ENCODE results near the gene UCP1. TPM values are rescaled to one million over a fixed set of nuclear protein-coding genes. Genes with fewer than 3 reads are reported as not detected.

UCP1 gene
- total RNA-seq, 4 donors from 2014 or later: not detected

DNA sequence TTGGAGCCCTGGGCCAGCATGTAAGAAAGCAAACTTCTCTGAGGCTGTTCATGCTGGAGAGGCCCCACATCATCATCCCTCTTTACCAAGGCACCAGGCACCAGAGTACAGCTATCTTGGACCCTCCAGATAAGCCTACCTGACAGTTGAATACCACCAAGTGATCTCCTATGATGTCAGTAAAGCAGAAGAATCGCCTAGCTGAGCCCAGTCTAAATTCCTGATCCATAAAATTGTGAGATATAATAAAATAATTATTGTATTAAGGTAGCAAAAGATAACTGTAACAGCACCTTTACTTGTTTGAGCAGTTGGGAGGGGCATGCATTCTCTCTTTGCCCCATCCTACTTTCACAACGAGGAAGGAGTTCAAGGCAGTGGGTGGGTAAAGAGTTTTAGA is 2.9 kb upstream of the UCP1 start:
- 89% methylated on average over 2 of the region's 2 CpGs for WGBS, 2 donors
- intact Hi-C loops (cut with DNase I; ENCODE audit: low total_unique reads): no loop called here
- no peak for DNase-seq (ENCODE audit: low spot score in 2 of 2)
- no peak overlapping the region for H3K4me3 ChIP-seq (ENCODE audit: low read depth, poor library complexity, severe bottlenecking)
- TF ChIP-seq, protein P1, sequence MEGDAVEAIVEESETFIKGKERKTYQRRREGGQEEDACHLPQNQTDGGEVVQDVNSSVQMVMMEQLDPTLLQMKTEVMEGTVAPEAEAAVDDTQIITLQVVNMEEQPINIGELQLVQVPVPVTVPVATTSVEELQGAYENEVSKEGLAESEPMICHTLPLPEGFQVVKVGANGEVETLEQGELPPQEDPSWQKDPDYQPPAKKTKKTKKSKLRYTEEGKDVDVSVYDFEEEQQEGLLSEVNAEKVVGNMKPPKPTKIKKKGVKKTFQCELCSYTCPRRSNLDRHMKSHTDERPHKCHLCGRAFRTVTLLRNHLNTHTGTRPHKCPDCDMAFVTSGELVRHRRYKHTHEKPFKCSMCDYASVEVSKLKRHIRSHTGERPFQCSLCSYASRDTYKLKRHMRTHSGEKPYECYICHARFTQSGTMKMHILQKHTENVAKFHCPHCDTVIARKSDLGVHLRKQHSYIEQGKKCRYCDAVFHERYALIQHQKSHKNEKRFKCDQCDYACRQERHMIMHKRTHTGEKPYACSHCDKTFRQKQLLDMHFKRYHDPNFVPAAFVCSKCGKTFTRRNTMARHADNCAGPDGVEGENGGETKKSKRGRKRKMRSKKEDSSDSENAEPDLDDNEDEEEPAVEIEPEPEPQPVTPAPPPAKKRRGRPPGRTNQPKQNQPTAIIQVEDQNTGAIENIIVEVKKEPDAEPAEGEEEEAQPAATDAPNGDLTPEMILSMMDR (IDR thresholded peaks at IDR 0.05): no peak
- no peak for TF ChIP-seq POLR2A (IDR thresholded peaks at IDR 0.05)

- 60 to 62% methylated on average over 7 of the region's 7 CpGs for WGBS, 2 donors
- no peak overlapping the region for H3K4me3 ChIP-seq (ENCODE audit: low read depth, poor library complexity, severe bottlenecking)
- TF ChIP-seq POLR2A (IDR thresholded peaks at IDR 0.05): no peak
- TF ChIP-seq, protein P1 (IDR thresholded peaks at IDR 0.05): no peak
- intact Hi-C loops (cut with DNase I; ENCODE audit: low total_unique reads): no loop called here
- no peak for DNase-seq (ENCODE audit: low spot score in 2 of 2)
These were observed 512 bp upstream of the UCP1 start for GRCh38 chr4:140569307-140569638.

DNA sequence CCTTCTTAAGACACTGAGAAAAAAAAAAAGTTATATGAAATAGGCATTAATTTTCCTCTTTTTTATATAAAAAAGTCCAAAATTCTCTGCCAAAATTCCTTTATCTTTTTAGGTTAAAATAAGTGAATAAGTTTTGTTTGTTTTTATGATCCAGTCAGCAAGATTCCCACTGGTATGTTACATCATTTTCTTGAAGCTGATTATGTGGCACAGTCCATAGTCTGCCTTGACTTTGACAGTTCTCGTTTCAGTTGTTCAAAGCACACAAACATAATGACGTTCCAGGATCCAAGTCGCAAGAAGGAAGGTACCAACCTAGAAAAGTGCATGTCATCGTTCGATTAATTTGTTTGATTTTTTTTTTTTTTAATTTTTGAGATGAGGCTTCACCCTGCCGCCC is 9.1 kb downstream of the UCP1 start:
- no peak for DNase-seq (ENCODE audit: low spot score in 2 of 2)
- no peak for TF ChIP-seq POLR2A (IDR thresholded peaks at IDR 0.05)
- TF ChIP-seq, protein P1 (IDR thresholded peaks at IDR 0.05): no peak
- H3K4me3 ChIP-seq (ENCODE audit: low read depth, poor library complexity, severe bottlenecking): no peak overlapping the region
- intact Hi-C loops (cut with DNase I; ENCODE audit: low total_unique reads): no loop called here
- WGBS, 2 donors: 87 to 90% methylated on average over 6 of the region's 6 CpGs

DNA sequence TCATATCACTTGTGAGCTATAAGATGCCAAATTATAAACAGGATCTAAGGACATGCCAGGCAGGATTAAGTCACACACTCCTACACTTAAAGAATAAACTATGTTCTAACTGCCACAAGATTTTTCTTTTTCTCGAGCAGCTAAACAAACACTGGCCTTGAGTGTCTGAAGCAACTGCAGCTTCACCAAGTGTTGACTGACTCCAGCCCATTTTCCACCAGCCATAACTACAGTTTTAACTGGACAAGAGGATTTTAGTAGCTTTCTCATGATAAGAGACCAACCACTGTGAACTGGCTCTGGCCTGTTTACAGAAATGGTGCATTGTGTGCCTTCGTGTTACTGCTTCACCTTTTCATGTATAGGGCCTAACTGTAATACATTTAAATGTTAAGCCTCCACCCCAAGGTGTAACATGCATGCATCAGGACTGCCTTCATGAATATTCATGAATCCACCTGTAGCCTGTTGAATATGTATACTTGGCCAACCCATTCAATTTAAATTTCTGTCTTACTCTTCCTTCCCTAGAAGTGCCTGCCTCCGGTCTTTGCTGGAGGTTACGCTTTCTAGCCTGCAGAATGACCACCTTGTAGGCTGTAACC is 10.8 kb downstream of the UCP1 start:
- WGBS, 2 donors: 85 to 90% methylated on average over 4 of the region's 4 CpGs
- no peak overlapping the region for H3K4me3 ChIP-seq (ENCODE audit: low read depth, poor library complexity, severe bottlenecking)
- no peak for TF ChIP-seq POLR2A (IDR thresholded peaks at IDR 0.05)
- TF ChIP-seq, protein P1 (IDR thresholded peaks at IDR 0.05): no peak
- no peak for DNase-seq (ENCODE audit: low spot score in 2 of 2)
- intact Hi-C loops (cut with DNase I; ENCODE audit: low total_unique reads): no loop called here

DNA sequence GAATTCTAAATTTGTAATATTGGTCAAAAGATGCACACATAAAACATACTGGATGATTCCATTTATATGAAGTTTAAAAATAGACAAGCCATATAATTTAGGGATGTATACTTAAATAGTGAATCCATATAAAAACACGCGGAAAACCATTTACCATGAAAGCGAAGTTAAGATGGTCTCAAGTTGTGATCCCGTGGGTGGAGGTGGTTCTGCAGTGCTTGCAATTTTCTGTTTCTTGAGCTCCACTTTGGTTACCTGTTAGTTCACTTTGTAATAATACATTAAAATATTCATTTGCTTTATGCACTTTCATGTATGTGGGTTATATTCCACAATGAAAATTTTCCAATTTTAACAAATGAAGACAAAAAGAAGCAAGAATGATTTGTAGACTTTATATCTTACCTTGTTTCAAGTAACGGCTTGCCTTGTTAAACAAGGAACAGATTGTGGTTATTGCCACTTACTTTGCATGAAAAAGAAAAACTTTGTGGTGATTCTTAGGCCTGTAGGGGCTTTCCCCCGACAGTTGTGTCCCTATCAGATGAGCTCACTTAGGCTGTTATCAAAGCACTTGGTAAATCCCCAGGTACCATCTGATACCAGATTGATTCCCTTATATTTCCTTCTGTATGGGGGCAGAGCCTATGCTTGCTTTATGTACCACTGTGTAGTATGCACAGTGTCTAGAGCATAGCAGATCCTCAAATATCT is 12.2 kb downstream of the UCP1 start:
- DNase-seq (ENCODE audit: low spot score in 2 of 2): no peak
- intact Hi-C loops (cut with DNase I; ENCODE audit: low total_unique reads): no loop called here
- TF ChIP-seq POLR2A (IDR thresholded peaks at IDR 0.05): no peak
- TF ChIP-seq, protein P1 (IDR thresholded peaks at IDR 0.05): no peak
- 80 to 81% methylated on average over 6 of the region's 6 CpGs for WGBS, 2 donors
- H3K4me3 ChIP-seq (ENCODE audit: low read depth, poor library complexity, severe bottlenecking): no peak overlapping the region

Measured in lower leg skin (tissue), 4 donors.